HG03521 (cell line): ENCODE results near the gene COPZ2.
"Not testable (repeated sequence)": the region's sequence is repeated elsewhere in the genome, so short reads cannot be mapped to it uniquely, and the experiment has no call there.

Experiments
- ATAC-seq: cut with Tn5 transposase; IDR thresholded peaks from one replicate; pipeline ENCODE4 v1.9.1; 2021; ENCODE audit warnings: mild to moderate bottlenecking, moderate library complexity; ENCODE audit not compliant: unreplicated experiment

Gene COPZ2

DNA sequence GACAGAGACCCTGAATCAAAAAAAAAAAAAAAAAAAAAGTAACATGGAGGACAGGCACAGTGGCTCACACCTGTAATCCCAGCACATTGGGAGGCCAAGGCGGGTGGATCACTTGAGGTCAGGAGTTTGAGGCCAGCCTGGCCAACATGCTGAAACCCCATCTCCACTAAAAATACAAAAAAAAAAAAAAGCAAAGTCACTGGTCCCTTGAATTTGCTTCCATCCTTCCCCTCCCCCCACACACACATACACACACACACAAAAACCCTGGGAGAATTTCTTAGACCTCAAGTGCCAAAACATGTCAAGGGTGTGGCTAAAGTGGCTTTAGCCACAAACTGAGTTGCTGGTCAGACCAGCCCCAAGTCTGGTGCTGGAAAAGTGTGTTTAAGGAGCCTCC is 49.2 kb downstream of the COPZ2 start:
- ATAC-seq: not testable (repeated sequence)

DNA sequence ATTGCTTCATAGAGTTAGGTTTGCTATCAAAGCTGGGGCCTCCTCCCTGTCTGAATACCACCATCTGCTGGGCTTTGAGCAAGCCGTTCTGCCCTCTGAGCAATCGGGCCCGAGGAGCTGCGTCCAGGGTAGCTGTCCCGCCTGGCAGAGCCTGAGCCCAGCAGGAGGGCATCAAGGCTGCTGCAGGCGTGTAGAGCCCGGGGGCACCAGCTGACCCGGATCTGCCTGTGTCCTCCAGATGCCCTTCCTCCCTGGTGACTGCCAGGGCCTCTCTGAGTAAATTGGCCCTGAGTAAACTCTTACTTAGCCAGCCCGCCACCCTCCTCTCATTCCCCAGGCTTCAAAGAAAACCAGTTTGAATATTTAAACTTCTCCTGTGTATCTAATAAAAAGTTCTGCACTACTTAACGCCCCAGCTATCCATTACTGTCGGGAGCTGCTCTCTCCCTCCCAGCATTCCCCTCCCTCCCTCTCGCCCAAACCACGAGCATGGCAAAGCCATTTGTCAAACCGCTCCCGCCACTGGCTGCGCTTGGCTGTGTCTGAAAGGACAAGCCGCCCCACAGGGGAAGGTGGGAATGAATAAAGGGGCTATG is 50.3 kb downstream of the COPZ2 start:
- ATAC-seq: no peak

DNA sequence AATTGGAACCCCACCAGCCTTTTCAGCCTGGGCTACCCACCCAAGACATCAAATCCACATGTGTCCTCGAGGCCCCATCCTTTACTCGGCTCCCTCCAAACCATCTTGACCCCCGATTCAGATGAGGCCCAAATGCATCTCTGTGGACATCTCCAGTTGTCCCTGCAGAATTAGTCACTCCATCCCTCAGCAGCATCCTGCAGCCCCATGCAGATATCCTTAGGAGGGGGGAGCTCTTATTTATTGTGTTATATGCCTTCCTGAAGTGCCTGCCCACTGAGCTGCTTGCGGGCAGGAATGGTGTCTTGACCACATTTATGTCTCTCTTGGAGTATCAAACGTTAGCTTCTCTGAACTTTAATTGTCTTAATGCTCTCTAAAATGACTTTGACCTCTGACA is 51.1 kb downstream of the COPZ2 start:
- no peak for ATAC-seq

DNA sequence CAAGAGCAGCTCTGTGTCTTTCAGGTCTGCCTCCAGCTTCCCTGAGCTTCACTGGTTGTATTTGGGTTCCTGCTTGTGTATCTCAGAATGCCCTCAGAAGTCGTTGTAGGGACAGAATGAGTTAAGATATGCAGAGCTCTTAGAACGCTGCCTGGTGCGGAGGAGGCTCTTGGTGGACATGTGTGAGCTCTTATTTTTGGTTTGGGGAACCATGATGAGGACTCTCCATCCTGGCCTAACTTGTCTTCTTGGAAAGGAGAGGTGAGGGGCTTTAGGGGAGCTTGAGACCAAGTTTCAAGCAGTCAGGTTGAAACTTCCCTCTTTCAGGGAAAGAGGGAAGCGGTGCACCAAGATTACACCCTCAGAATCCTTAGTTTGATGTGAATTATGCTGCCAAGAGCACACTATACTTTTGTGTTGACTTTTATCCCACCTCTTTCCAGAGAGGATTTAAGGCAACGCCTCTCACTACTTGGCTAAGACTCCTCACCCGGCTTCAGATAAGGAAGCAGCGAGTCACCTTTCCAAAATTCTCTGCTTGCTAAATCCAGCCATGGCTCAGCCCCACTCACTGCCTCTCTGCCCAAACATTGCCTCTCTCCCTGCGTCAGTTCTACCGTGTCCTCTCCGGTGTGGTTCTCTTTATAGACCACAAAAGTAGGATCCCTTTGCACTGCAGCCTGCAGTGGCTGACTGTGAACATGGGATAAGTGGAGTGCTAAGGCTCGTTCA is 53.9 kb downstream of the COPZ2 start:
- ATAC-seq: no peak

DNA sequence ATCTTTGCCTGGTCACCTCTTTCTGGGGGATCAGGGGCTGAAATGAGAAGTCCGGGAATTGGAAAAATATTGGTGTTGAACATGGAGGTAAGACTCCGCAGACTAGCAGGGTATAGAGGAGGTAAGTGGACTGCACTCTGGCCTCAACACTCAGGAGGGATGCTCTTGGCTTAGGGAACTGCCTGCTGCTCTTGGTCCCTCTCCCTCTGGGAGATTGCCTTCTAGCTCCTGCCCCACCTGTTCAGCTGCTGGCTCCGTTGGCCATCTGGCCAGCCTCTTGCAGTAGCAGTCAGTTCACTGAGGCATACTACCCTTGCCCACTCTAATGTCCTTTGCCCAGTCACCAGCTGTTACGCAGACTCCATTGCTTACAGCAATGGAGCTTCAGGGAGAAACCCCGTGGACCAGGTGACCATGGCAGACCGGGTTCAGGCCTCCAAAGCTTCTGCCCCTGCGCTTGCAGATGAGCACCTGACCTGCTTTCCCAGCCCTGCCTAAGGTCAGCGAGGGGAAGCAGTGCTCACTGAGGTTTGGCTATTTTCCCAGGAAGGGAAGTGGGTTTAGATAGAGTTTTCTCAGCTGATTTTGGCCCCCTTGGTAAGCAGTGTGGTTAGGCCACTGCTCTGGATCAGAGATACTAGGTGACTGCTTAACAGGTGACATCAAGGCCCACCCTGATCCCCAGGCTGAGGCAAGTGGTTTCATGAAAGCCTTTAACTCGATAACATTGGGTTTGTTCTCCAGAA is 54.8 kb downstream of the COPZ2 start:
- no peak for ATAC-seq

DNA sequence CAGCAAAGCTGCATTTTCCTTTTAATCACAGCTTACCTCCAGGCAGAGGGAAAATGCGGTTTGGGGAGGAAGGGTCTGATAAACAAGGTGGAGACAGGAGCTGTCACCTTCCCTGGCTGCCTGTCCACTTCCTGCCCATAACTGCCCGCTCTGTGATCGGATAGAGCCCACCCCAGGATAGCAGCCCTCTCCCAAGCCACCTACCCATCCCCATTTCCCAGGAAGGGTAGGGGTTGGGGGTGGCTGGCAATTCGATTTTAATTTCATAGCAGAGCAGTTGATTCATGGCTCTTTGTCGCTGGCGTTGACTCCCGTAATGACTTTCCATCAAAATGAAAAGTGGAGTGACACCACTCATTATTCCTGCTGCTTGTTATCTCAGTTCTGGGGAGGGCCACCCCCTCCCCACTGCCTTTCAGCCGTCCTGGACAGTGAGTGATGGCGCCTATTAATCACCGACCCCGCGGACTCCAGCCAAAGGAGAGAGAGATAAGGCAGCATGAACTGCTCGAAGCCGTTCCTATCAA is 55.4 kb downstream of the COPZ2 start:
- no peak for ATAC-seq

DNA sequence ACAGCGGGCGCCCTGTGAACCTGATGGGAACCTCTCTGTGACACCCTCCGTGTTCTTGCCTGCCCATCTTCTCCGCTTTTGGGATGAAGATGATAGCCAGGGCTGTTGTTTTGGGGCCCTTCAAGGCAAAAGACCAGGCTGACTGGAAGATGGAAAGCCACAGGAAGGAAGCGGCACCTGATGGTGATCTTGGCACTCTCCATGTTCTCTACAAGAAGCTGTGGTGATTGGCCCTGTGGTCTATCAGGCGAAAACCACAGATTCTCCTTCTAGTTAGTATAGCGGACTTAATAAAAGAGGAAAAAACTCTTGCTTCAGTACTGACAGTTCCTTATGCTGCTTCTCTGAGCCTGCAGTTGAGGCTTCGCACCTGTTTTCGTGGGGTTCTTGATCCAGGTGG is 56.1 kb downstream of the COPZ2 start:
- ATAC-seq: no peak

DNA sequence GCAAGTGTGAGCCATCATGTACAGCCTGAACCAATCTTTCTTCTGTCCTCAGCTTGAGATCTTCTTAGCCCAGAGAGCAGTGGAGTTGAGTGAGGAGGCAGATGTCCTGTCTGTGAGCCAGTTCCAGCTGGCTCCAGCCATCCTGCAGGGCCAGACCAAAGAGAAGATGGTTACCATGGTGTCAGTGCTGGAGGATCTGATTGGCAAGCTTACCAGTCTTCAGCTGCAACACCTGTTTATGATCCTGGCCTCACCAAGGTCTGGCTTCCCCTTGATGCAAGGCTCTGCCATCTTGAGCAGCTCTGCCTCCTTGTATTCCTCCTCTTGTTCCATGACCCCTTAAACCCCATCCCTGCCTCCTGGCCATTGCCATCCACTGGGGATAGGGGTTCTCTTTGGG is 57.1 kb downstream of the COPZ2 start:
- ATAC-seq: no peak

DNA sequence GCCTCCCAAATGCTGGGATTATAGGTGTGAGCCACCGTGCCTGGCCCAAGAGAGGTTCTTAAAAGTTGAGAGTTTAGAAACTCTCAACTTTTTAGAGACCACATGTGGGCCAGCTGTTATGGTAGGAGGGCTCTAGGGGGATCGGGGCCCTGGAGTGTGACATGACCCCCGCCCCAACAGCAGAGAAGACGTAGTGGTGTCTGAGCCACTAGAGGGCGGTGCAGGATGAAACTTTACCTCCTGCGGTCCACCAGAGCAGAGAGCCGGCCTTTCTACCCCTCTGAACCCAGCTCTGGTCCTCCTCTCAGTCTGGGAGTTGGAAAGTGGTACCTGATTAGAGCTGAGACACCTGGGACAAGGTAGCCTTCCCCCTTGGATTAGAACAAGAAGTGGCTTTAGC is 59.3 kb downstream of the COPZ2 start:
- ATAC-seq: no peak
